Measurements from ENCODE around the gene PALMD.

Gene PALMD

DNA sequence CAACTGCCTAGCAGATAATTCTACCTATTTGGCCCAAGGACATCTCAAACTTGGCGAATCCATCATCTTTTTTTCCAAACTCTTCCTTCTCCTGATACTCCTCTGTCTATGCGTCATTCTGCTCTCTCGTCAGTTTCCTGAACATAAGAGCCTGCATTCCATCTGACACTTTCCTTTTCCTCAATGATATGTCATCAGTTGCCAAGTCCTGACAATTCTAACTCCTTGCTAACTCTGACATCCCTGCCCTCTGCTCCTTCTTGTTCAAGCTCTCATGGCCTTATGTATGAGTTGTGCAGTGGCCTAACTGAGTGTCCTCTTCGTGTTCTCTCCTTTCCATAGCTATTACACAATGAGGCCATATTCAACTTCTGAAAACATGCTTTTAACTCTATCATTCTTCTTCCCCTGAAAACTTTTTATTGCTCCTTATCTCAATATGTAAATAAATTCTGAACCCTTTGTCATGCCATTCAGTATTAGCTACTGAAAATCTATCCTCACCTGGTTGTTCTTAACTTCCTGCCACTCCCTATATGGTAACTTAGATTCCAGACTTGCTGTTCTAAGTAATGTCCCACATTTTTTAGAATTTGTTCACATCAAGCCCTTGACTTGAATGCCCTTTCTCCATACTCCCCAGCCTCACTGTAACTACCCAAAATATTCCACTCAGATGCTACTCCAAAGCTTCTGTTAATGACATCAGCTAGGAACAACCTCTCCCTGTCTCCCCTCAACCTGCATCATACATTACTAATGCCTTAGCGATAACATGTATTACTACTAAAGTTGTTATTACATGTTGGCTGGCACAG, 11.5 kb downstream of the PALMD start:
- no peaks in the 10 kb centered on the region for H3K9me3 Mint-ChIP-seq
- H3K4me1 Mint-ChIP-seq (ENCODE audit: low read depth in 2 of 2), result no peaks in the 10 kb centered on the region
- H3K4me3 Mint-ChIP-seq, result no peak overlapping the region
- H3K27ac Mint-ChIP-seq, result no peak overlapping the region
- H3K36me3 Mint-ChIP-seq (ENCODE audit: insufficient read depth), result no peaks in the 10 kb centered on the region
- DNase-seq (no peak), ATAC-seq (replicated peaks) (no peak)
- H3K27me3 Mint-ChIP-seq, result peaks cover 7 to 8% of the 10 kb centered on the region in 2 donors

DNA sequence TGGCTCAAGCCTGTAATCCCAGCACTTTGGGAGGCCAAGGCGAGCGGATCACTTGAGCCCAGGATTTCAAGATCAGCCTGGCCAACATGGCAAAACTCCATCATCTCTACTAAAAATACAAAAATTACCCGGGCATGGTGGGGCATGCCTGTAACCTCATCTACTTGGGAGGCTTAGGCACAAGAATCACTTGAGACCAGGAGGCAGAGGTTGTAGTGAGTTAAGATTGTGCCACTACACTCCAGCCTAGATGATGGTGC, 12.0 kb downstream of the PALMD start:
- H3K36me3 Mint-ChIP-seq (ENCODE audit: insufficient read depth), result no peaks in the 10 kb centered on the region
- no peak for ATAC-seq (replicated peaks)
- H3K27ac Mint-ChIP-seq, result no peak overlapping the region
- H3K4me3 Mint-ChIP-seq, result no peak overlapping the region
- no peak for DNase-seq
- H3K9me3 Mint-ChIP-seq, result no peaks in the 10 kb centered on the region
- H3K4me1 Mint-ChIP-seq (ENCODE audit: low read depth in 2 of 2), result no peaks in the 10 kb centered on the region
- peaks cover 7 to 8% of the 10 kb centered on the region in 2 donors for H3K27me3 Mint-ChIP-seq

DNA sequence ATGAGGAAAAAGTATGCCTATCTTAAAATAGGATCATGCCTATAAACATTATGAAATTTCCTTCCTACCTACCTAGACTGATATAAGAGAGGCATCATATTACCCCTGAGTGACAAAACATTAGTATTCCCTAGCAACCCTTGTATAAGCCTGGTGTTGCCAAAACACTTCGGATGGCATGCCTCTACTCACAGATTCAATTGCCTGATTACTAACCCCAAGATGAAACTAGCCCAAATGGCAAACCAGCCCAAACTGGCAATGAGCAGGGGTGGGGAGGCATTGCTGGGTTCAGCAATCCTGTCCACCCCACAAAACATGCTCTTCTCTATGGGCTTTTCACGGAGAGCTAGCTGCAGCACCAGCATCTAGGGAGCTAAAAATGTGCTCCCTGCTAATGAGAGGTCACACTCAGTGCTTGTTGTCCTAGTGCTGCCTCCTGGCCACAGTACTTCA, 13.9 kb downstream of the PALMD start:
- H3K4me1 Mint-ChIP-seq (ENCODE audit: low read depth in 2 of 2), result no peaks in the 10 kb centered on the region
- H3K4me3 Mint-ChIP-seq, result no peak overlapping the region
- H3K36me3 Mint-ChIP-seq (ENCODE audit: insufficient read depth), result no peaks in the 10 kb centered on the region
- H3K27me3 Mint-ChIP-seq, result peaks cover 8 to 11% of the 10 kb centered on the region in 2 donors
- DNase-seq, result no peak
- no peak overlapping the region for H3K27ac Mint-ChIP-seq
- no peak for ATAC-seq (replicated peaks)
- H3K9me3 Mint-ChIP-seq, result no peaks in the 10 kb centered on the region

DNA sequence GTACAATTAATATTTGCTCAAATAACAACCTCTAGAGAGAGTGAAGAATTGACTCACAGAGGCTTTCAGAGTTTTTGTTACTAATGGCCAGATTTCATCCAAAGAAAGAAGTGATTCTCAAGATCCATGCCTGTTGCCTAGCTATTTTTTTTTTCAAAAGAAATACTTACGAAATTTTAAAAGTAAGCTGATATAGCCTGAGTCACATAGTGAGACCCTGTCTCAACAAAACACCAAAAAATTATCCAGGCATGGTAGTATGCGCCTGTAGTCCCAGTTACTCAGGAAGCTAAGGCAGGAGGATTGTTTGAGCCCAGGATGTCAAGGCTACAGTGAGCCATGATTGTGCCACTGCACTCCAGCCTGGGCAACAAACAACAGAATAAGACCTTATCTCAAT, 14.6 kb downstream of the PALMD start:
- Mint-ChIP-seq H3K4me1 (ENCODE audit: low read depth in 2 of 2) (no peaks in the 10 kb centered on the region), H3K4me3 (no peak overlapping the region), H3K27me3 (peaks cover 8 to 13% of the 10 kb centered on the region in 2 donors), H3K36me3 (ENCODE audit: insufficient read depth) (no peaks in the 10 kb centered on the region), H3K9me3 (no peaks in the 10 kb centered on the region), H3K27ac (no peak overlapping the region)
- ATAC-seq (replicated peaks) (no peak), DNase-seq (no peak)

DNA sequence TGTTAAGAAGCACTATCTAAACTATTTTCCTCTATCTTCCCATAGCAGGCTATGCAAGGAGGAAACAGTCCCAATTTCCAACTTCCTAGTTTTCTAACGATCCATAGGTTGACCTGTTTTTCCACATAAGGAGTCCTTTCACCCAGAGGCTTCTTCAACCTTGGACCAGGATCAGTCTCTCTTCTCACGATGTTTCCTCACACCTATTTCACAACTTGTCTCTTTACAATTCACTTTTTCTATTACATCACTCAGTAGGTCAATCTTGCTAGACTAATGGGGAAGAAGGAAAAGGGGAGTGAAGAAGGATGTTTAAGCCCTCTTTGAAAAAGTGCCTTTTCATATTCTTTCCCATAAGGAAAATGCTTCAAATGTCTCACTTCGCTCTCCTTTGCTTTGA, 15.9 kb downstream of the PALMD start:
- no peak for ATAC-seq (replicated peaks)
- H3K27me3 Mint-ChIP-seq, result peaks cover 8 to 16% of the 10 kb centered on the region in 2 donors
- H3K4me3 Mint-ChIP-seq, result no peak overlapping the region
- no peak overlapping the region for H3K27ac Mint-ChIP-seq
- no peaks in the 10 kb centered on the region for H3K4me1 Mint-ChIP-seq (ENCODE audit: low read depth in 2 of 2)
- no peaks in the 10 kb centered on the region for H3K36me3 Mint-ChIP-seq (ENCODE audit: insufficient read depth)
- no peaks in the 10 kb centered on the region for H3K9me3 Mint-ChIP-seq
- no peak for DNase-seq

DNA sequence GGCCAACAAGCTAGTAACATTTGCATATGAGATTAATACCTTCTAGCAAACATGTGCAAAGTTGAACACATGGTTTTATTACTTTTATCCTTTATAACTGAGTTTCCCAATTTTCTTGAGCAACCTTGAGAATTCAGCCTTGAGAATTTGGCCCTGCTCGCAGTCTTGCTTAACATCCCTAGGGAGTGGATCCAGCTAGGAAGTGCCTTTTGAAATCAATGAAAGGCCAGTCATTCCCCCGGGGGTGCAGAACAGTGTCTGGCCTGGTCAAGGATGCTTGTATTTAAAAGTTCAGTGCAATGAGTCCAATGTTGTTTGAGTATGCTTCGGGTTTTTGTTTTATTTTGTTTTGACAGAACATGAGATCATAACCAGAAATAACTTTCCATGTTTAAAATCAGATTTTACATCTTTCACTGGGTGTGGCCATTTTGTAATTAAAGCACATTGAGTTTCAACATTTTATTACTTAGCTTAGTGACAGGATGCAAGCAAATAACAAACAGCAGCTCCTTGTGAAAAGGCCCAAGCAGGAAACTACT, 16.7 kb downstream of the PALMD start:
- no peak overlapping the region for H3K27ac Mint-ChIP-seq
- no peaks in the 10 kb centered on the region for H3K9me3 Mint-ChIP-seq
- no peaks in the 10 kb centered on the region for H3K36me3 Mint-ChIP-seq (ENCODE audit: insufficient read depth)
- DNase-seq (no peak), ATAC-seq (replicated peaks) (no peak)
- H3K27me3 Mint-ChIP-seq, result peaks cover 14 to 24% of the 10 kb centered on the region in 2 donors
- no peaks in the 10 kb centered on the region for H3K4me1 Mint-ChIP-seq (ENCODE audit: low read depth in 2 of 2)
- H3K4me3 Mint-ChIP-seq, result no peak overlapping the region

DNA sequence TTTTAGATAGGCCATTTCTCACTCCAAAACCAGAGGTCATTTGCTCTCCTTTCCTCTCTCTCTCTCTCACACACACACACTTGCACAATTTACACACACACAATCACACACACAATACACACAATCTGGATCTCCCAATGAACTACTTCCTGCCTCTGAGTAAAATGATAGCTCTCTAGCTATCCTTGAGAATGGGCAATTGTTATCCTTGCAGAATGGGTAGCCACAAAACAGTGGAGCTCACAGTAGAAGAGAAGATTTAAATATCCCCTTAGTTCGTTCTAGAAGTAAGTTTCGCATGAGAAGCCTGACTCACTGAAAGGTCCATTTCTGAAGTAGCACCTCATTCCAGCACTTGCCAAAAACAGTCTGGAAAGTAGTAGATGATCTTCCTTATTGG, 17.6 kb downstream of the PALMD start:
- H3K4me1 Mint-ChIP-seq (ENCODE audit: low read depth in 2 of 2), result no peaks in the 10 kb centered on the region
- H3K4me3 Mint-ChIP-seq, result no peak overlapping the region
- H3K9me3 Mint-ChIP-seq, result no peaks in the 10 kb centered on the region
- ATAC-seq (replicated peaks) (no peak), DNase-seq (no peak)
- H3K27me3 Mint-ChIP-seq, result peaks cover 18 to 26% of the 10 kb centered on the region in 2 donors
- no peaks in the 10 kb centered on the region for H3K36me3 Mint-ChIP-seq (ENCODE audit: insufficient read depth)
- no peak overlapping the region for H3K27ac Mint-ChIP-seq

DNA sequence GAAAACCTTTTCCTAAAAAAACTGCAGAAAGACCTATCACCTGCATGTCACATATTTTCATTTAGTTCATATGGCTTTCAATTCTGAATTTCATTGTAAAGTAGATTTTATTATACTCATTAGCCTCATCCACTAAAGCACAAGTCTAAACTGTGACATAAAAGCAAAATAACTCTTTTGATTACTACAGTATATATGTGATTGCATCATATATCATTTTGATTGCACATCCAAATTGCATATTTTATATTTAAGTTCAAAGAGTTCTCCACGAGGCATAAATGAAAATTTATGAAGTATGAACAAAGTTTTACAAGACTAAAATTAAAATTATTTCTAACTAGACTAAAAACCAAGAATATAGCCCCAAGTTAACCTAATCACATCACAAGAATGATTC, 19.3 kb downstream of the PALMD start:
- Mint-ChIP-seq H3K36me3 (ENCODE audit: insufficient read depth) (no peaks in the 10 kb centered on the region), H3K4me3 (no peak overlapping the region), H3K4me1 (ENCODE audit: low read depth in 2 of 2) (no peaks in the 10 kb centered on the region), H3K27me3 (peaks cover 13 to 24% of the 10 kb centered on the region in 2 donors), H3K9me3 (no peaks in the 10 kb centered on the region), H3K27ac (no peak overlapping the region)
- DNase-seq, result no peak
- no peak for ATAC-seq (replicated peaks)

DNA sequence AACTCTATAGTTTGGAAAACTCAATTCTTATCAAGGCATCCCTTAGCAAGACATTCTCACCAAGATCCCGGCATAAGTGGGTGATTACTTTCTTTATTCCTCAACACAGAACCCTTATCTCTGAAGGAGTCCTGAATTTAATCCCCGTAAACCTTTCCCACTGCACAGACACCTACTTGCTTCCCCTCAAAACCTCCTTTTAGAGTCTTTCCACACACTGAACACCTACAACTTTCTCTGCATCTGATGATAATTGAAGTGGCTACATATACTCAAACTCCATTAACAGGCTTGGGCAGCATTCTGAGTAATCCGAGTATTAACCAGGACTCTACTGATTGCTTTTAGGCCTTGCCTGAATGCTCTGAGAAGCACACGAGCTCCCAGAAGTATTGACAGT, 23.5 kb downstream of the PALMD start:
- no peaks in the 10 kb centered on the region for H3K4me1 Mint-ChIP-seq (ENCODE audit: low read depth in 2 of 2)
- ATAC-seq (replicated peaks) (no peak), DNase-seq (no peak)
- H3K36me3 Mint-ChIP-seq (ENCODE audit: insufficient read depth), result no peaks in the 10 kb centered on the region
- peaks cover 36 to 40% of the 10 kb centered on the region in 2 donors for H3K27me3 Mint-ChIP-seq
- H3K4me3 Mint-ChIP-seq, result no peak overlapping the region
- H3K9me3 Mint-ChIP-seq, result no peaks in the 10 kb centered on the region
- H3K27ac Mint-ChIP-seq, result no peak overlapping the region

DNA sequence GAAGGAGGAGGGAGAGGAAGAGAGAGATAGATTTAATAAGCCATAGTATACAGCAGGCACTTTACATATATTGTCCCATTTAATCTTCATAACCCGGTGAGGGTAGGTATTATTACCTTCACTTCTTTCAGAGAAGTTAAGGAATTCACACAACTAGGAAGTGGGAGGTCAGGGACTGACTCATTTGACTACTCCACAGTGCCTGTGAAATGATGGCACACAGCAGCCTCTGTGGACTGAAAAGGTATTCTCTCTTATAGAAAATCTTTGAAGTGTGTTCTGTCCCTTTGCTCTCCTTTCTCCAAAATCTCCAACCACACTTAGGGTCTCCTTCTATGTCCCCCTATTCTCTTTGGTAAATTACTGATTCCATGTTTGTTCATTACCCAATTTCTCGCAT, 23.9 kb downstream of the PALMD start:
- no peak for DNase-seq
- no peak overlapping the region for H3K27ac Mint-ChIP-seq
- H3K36me3 Mint-ChIP-seq (ENCODE audit: insufficient read depth), result no peaks in the 10 kb centered on the region
- no peaks in the 10 kb centered on the region for H3K9me3 Mint-ChIP-seq
- no peaks in the 10 kb centered on the region for H3K4me1 Mint-ChIP-seq (ENCODE audit: low read depth in 2 of 2)
- H3K27me3 Mint-ChIP-seq, result peaks cover 40 to 41% of the 10 kb centered on the region in 2 donors
- no peak overlapping the region for H3K4me3 Mint-ChIP-seq
- ATAC-seq (replicated peaks), result no peak

DNA sequence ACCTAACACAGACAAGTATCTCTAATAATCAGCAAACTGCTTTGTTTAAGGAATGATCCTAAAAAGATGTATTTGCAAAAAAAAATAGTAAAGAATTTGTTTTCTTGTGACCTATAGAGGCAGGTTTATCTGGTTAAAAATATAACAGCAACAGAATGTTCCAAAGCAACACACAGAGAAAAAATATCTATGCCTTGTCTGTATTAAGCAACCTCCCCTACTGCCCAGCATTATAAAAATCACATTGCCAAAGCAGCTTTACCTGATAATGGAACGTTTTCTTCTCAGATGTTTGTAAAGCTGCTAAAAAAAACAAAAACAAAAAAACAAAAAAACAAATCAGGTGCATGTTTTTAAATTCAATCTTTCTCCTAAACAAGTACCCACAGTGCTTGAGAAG, 24.7 kb downstream of the PALMD start:
- ATAC-seq (replicated peaks) (no peak), DNase-seq (no peak)
- Mint-ChIP-seq H3K4me1 (ENCODE audit: low read depth in 2 of 2) (no peaks in the 10 kb centered on the region), H3K36me3 (ENCODE audit: insufficient read depth) (no peaks in the 10 kb centered on the region), H3K4me3 (no peak overlapping the region), H3K9me3 (no peaks in the 10 kb centered on the region), H3K27ac (no peak overlapping the region), H3K27me3 (peaks cover 39 to 44% of the 10 kb centered on the region in 2 donors)

DNA sequence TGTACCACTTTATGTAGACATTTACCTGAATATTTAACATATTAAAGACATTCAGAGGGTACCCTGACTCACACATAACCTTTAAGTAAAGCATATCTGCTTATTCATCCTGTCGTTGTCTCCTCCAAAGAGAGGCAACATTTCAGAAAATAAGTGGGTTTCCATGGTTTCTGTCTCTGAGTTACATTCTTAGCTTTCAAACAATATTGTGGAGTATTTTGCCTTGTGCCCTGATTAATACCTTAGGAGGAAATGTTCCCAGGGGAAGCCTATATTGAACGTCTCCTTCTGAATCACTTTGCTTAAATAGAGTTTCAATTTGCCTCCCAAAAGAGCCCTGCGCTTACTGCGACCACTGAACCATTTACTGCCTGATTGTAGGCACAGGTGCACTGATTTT, 26.1 kb downstream of the PALMD start:
- Mint-ChIP-seq H3K36me3 (ENCODE audit: insufficient read depth) (no peaks in the 10 kb centered on the region), H3K4me3 (no peak overlapping the region), H3K27me3 (peaks cover 34 to 43% of the 10 kb centered on the region in 2 donors), H3K4me1 (ENCODE audit: low read depth in 2 of 2) (no peaks in the 10 kb centered on the region), H3K27ac (no peak overlapping the region), H3K9me3 (no peaks in the 10 kb centered on the region)
- DNase-seq, result no peak
- no peak for ATAC-seq (replicated peaks)

DNA sequence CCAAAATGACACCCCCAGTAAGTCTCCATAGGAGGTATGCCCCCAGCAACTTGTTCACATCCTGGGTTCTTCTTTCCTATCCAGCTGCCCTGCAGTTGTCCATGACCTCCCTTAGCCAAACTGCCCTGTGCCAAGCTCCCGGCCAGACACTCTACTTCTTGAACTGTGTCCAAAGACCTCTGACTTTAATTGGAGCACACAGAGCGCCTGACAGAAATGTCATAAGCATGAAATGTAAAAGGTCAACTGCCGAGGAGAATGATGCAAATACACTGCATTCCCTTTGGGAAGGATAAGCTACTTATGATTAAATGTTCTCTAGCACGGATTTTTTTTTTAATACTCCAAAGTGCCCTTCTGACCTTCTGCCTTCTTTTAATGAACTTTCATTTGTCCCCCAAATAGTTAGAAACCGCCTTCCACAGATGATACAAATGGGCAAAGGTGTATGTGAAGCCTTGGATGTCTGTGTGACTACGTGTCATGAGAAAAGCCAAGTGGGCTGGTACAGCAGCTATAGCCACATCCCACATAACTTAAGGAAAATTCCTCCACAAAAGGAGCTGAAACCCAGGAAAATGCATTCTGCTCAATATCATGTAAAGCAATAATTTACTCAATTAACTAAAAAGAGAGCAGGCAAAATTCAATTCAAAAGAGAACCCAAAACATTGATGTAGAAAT, 26.8 kb downstream of the PALMD start:
- Mint-ChIP-seq H3K27me3 (peaks cover 27 to 44% of the 10 kb centered on the region in 2 donors), H3K4me3 (no peak overlapping the region), H3K9me3 (no peaks in the 10 kb centered on the region), H3K27ac (no peak overlapping the region), H3K4me1 (ENCODE audit: low read depth in 2 of 2) (no peaks in the 10 kb centered on the region), H3K36me3 (ENCODE audit: insufficient read depth) (no peaks in the 10 kb centered on the region)
- DNase-seq (no peak), ATAC-seq (replicated peaks) (no peak)

DNA sequence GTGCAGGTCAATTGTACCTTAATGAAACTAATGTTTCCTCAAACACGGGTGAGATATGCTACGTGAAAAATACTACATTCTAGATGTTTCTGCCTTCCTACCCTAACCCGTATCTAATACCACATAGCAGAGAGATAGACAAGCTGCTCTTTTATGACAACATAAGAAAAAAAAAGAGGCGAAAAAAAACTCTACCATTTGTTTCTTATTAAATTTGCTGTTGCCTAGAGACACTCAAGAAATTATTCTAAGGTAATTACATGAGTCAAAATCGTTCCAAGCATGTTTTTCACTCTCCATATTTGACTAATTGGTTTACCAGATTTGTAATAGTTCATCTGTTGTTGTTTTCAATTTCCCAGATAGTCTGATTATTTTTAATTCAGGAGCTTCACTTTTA, 27.4 kb downstream of the PALMD start:
- ATAC-seq (replicated peaks) (no peak), DNase-seq (no peak)
- H3K36me3 Mint-ChIP-seq (ENCODE audit: insufficient read depth), result no peaks in the 10 kb centered on the region
- no peak overlapping the region for H3K27ac Mint-ChIP-seq
- no peaks in the 10 kb centered on the region for H3K9me3 Mint-ChIP-seq
- H3K27me3 Mint-ChIP-seq, result peaks cover 27 to 42% of the 10 kb centered on the region in 2 donors
- H3K4me1 Mint-ChIP-seq (ENCODE audit: low read depth in 2 of 2), result no peaks in the 10 kb centered on the region
- H3K4me3 Mint-ChIP-seq, result no peak overlapping the region

Data from effector memory CD8-positive, alpha-beta T cell (primary cell).